Mesothelial cell of epicardium (in vitro differentiated cells): ENCODE data around the gene SERPINA9. TPM values are rescaled to one million over a fixed set of nuclear protein-coding genes. Genes with fewer than 3 reads are reported as not detected.

Experiments
- DNase-seq, 2 experiments: peaks; one replicate each; pipeline ENCODE4 v3.0.0; 2021; ENCODE audit warnings: low spot score in 2 of 2; ENCODE audit not compliant: unreplicated experiment in 2 of 2
- H3K27ac Mint-ChIP-seq: 2 replicates; pipeline ENCODE4 v1.8.0; 2021; ENCODE audit warnings: mixed read lengths
- H3K27me3 Mint-ChIP-seq: 2 replicates; pipeline ENCODE4 v1.8.0; 2021; ENCODE audit warnings: low read depth, mixed read lengths
- H3K36me3 Mint-ChIP-seq: 2 replicates; pipeline ENCODE4 v1.8.0; 2021; ENCODE audit warnings: mixed read lengths
- H3K4me1 Mint-ChIP-seq: 2 replicates; pipeline ENCODE4 v1.8.0; 2021; ENCODE audit warnings: mixed read lengths
- H3K4me3 Mint-ChIP-seq: 2 replicates; pipeline ENCODE4 v1.8.0; 2021; ENCODE audit warnings: mild to moderate bottlenecking, moderate library complexity, mixed read lengths
- H3K9me3 Mint-ChIP-seq: 2 replicates; pipeline ENCODE4 v1.8.0; 2021; ENCODE audit warnings: mixed read lengths
- total RNA-seq: library from RNA; stranded (reverse); gene quantifications from 3 replicates; pipeline ENCODE4 v1.2.1, GENCODE V29; 2021
- TF ChIP-seq, protein P1 (sequence below): fragments of 200-600 bp; sonication (generic); IDR thresholded peaks from one replicate; pipeline ENCODE4 v1.5.0; 2021; ENCODE audit warnings: antibody characterized with exemption; ENCODE audit not compliant: unreplicated experiment

SERPINA9 gene
- total RNA-seq, 1 donor from 2014 or later = not detected

DNA sequence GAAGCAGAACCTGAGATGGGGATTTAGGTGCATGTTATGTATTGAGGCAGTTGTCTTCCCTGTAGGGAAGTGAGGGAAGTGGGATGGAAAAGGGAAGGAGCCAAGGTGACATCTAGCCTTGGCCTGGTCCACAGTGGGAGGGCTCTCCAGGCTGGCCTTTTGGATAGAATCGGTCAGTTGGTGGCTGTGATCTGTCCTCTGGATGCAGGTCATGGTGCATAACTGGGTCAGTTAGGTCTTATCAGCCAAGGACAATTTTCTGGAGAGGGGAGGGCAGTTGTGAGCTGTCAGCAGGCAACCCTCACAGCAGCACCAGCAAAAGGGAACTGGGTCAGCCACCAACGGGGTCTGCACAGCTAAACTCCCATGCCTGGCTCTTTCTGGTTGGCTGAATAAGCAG lies 23.7 kb upstream of the SERPINA9 start:
- H3K4me1 Mint-ChIP-seq = no peaks in the 10 kb centered on the region
- no peak overlapping the region for H3K4me3 Mint-ChIP-seq
- H3K36me3 Mint-ChIP-seq = no peaks in the 10 kb centered on the region
- DNase-seq = no peak
- peaks cover 62% of the 10 kb centered on the region for H3K27me3 Mint-ChIP-seq
- H3K27ac Mint-ChIP-seq = no peak overlapping the region
- TF ChIP-seq, protein P1, sequence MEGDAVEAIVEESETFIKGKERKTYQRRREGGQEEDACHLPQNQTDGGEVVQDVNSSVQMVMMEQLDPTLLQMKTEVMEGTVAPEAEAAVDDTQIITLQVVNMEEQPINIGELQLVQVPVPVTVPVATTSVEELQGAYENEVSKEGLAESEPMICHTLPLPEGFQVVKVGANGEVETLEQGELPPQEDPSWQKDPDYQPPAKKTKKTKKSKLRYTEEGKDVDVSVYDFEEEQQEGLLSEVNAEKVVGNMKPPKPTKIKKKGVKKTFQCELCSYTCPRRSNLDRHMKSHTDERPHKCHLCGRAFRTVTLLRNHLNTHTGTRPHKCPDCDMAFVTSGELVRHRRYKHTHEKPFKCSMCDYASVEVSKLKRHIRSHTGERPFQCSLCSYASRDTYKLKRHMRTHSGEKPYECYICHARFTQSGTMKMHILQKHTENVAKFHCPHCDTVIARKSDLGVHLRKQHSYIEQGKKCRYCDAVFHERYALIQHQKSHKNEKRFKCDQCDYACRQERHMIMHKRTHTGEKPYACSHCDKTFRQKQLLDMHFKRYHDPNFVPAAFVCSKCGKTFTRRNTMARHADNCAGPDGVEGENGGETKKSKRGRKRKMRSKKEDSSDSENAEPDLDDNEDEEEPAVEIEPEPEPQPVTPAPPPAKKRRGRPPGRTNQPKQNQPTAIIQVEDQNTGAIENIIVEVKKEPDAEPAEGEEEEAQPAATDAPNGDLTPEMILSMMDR = no peak
- no peaks in the 10 kb centered on the region for H3K9me3 Mint-ChIP-seq

DNA sequence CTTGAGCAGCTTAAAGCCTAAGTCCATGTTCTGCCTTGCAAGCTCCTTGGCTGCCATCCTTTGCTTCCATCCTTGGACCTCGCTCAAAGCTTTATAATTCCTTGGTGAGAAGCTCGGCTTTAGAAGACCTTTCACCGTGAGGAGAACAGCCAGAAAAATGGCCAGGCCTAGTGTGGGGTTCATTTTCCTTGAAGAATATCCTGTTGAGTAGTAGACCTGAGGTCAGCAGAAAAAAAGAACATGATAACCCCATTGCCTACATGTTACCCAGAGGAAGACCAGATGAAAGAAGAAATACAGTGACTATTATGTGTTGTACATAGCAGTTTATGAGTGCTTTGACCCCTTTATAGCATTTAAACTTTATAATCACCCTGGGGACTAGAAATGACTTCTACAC lies 22.2 kb upstream of the SERPINA9 start:
- H3K27me3 Mint-ChIP-seq = peaks cover 57% of the 10 kb centered on the region
- no peaks in the 10 kb centered on the region for H3K9me3 Mint-ChIP-seq
- no peak overlapping the region for H3K27ac Mint-ChIP-seq
- TF ChIP-seq, protein P1 = no peak
- no peaks in the 10 kb centered on the region for H3K4me1 Mint-ChIP-seq
- no peaks in the 10 kb centered on the region for H3K36me3 Mint-ChIP-seq
- DNase-seq = no peak
- no peak overlapping the region for H3K4me3 Mint-ChIP-seq

DNA sequence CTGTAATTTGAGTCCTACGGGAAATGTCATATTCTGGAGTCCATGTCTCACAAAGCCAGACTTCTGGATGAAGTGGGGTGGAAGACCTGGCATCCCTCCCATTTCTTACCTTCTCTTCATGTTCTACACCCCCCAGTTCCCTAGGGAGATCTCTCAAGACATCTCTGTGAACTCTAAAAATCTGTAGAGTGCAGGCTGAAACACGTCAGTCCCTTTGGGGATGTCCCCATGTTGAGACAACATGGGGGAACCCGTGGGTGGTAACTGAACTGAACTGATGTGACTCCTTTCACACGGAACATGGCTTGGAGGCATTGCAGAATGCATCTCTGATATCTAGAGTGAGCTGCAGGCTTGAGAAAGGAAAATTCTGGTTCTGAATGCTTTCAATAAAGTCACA lies 18.1 kb upstream of the SERPINA9 start:
- H3K4me3 Mint-ChIP-seq = no peak overlapping the region
- DNase-seq = no peak
- peaks cover 33% of the 10 kb centered on the region for H3K27me3 Mint-ChIP-seq
- H3K27ac Mint-ChIP-seq = no peak overlapping the region
- H3K36me3 Mint-ChIP-seq = no peaks in the 10 kb centered on the region
- no peaks in the 10 kb centered on the region for H3K4me1 Mint-ChIP-seq
- H3K9me3 Mint-ChIP-seq = no peaks in the 10 kb centered on the region
- TF ChIP-seq, protein P1 = no peak

DNA sequence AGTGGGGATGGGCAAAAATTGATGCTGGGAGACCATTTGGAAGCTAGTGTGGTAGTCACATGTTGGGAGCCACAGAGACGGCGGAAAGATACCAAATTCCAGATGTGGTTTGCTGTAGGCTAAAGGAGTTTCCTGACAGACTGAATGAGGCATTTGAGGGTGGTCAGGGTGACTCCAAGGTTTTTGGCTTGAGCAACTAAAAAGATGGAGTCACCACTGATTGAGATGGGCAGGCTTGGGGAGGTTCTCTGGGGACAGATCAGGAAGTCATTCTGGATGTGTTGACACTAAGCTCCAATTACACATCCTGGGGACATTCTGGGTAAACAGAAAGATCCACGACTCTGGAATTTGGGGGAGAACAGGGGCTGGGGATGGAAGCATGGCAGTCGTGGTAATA lies 15.5 kb upstream of the SERPINA9 start:
- Mint-ChIP-seq H3K4me3 (no peak overlapping the region), H3K27ac (no peak overlapping the region), H3K27me3 (peaks cover 38% of the 10 kb centered on the region), H3K4me1 (peaks cover 4% of the 10 kb centered on the region), H3K36me3 (no peaks in the 10 kb centered on the region), H3K9me3 (no peaks in the 10 kb centered on the region)
- DNase-seq = no peak
- TF ChIP-seq, protein P1 = no peak

DNA sequence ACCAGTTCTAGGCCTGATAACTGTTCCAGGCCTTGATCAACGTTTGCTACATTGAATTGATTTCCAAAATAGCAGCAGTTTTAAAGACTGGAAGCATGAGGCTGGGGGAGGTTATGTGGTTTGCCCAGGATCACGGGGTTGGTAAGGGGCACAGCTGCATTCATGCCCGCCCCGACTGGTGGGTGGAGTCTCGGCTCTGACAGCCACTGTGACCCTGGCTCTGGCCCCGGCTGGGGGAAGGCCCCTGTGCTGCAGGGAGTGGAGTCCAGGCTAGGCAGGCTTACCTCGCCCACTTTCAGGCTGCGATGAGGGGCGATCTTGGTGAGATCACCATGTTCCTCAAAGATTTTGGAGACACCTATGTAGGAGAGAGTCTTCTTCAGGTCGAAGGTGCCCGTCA lies 13.3 kb upstream of the SERPINA9 start:
- Mint-ChIP-seq H3K4me1 (peaks cover 10% of the 10 kb centered on the region), H3K4me3 (no peak overlapping the region), H3K27me3 (peaks cover 33% of the 10 kb centered on the region), H3K27ac (no peak overlapping the region), H3K36me3 (no peaks in the 10 kb centered on the region), H3K9me3 (no peaks in the 10 kb centered on the region)
- TF ChIP-seq, protein P1 = no peak
- DNase-seq = no peak

DNA sequence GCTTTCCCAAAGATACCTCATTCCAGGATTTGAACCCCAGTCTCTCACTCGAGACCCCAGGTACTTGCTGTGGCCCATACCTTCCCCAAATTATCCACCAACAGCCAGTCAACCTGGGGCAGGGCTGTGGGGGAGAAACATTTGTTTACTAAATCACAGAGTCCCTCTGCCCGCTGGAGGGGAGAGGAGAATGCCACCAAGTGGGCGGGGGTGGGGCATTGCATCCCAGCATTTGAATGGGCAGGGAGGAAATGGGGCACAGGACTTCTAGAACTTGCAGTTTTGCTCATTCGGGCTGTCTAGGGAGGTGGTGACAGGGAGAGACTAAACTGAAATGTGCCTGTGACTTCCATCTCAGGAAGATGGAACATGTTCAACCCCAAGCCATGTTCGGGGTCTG lies 10.9 kb upstream of the SERPINA9 start:
- Mint-ChIP-seq H3K36me3 (no peaks in the 10 kb centered on the region), H3K9me3 (no peaks in the 10 kb centered on the region), H3K27me3 (peaks cover 30% of the 10 kb centered on the region), H3K27ac (no peak overlapping the region), H3K4me1 (peaks cover 10% of the 10 kb centered on the region), H3K4me3 (peak overlapping the region; percentile 56)
- no peak for DNase-seq
- TF ChIP-seq, protein P1 = no peak
